HG03571 (cell line): ENCODE data around the gene TIAM2.
"Not testable (repeated sequence)": the region's sequence is repeated elsewhere in the genome, so short reads cannot be mapped to it uniquely, and the experiment has no call there.

Source experiments
- ATAC-seq: cut with Tn5 transposase; IDR thresholded peaks from one replicate; pipeline ENCODE4 v1.9.1; 2021; ENCODE audit not compliant: unreplicated experiment

The TIAM2 gene

DNA sequence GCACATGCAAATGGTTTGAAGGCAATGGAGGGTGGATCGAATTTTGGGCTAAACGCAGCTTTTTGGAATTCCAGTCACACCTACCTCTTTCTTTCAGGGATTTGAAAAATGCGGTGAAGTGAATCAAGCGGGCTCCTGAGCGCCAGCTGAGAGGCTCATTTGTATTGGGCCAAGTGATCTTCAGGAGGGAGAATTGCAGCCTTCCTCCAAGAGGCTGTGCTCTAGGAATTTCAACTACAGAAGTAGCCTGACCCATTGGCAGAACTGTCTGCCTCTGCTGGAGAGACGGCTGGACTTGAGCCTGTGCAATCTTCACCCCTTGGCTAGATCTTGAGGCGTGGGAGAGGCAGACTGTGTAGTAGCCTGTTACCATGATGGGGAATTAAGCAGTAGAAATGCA is 5.7 kb upstream of the TIAM2 start:
- no peak for ATAC-seq

DNA sequence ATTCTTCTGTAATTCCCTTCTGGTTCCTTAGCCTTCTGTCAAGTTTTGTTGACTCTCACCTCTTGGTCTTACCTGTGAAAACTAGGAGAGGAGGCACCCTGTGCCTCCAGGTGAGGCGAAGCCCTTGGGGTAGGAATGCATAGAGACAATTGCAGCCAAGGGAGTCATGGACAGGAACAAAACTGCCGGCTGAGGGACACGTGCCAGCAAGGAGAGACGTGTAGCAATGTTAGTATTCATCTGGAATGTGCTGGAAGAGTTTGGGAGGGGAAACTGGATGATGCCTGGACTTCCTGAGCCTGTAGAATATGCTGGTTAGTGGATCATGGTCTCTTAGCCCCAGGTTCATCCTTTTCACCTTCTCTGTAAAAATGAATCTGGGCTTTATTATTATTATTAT is 3.9 kb upstream of the TIAM2 start:
- no peak for ATAC-seq

DNA sequence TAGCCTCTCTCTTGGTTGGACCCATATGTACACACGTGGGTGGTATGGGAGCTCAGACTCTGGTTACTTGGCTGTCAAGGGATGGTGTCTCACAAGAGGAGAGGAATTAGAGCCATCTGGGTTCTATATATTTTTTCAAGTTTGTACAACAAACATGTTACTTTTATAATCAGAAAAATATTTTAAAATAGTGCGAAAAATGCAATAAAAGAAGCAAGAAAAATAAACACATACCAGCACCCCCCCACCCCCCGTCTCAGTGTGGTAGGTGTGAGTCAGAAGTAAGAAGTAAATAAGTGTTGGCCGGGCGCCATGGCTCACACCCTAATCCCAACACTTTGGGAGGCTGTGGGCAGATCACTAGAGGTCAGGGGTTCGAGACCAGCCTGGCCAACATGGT is 2.1 kb upstream of the TIAM2 start:
- ATAC-seq = no peak

DNA sequence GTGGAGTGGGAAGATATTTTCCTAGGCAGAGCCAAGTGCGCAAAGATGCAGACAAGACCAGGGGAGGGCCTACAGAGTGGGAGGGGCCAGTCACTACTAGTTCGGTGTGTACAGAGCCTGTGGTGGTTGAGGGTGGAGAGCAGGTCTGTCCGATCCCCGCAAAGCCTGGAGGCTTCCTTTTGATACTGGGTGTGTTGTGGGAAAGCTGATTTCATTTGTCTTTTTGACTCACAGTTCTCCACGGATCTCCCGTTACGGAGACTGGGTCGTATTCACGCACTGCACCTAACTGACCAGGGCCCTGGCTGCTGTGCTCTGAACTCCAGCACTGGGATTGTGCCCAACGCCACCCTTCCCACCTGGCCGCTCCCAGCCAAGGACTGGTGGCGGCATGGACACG is 1.4 kb upstream of the TIAM2 start:
- no peak for ATAC-seq

DNA sequence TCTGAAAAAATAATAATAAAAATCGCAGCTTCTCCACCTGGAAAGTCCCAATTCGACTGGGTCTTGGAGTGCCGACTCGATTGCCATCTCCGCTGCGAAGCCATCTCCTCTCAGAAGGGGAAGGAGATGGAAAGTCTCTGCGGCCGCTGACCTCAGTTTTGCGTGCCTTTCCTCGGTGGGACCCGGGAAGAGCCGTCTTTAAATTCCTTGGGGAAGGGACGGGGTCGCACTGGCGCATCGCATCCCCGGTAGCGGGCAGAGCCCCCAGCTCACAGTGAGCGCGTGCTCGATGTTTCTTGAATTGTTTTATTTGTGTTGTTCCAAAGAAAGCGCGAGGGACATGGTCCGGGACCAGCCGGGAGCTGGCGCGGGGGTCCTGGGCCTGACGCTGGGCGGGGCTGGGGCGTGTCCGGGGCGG is 270 bp upstream of the TIAM2 start:
- ATAC-seq = no peak

DNA sequence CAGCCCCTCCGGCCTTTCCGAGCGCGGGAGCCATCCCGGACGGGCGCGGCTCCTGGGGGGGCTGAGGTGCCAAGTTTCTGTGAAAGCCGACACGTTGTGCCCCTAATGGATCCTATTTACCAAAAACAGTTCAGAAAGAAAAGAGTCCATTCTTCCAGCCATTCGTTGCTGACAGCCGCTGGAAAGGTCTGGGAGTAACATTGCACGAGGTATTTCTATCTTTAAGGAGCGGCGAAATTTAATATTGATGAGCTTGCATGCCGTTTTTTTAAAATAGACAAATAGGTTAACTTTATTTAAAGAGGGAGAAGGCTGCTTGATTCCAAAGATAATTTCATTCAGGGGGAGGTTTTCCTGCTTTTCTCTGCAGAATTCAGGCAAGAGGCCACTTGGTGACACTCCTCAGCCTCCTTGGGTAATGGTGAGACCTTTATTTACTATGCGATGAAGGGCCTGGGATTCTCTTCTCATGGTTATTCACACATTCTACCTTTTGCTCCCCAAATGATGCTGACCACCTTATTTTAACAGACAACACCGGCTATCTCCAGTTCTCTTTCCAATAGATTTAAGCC is 988 bp downstream of the TIAM2 start:
- ATAC-seq = no peak

DNA sequence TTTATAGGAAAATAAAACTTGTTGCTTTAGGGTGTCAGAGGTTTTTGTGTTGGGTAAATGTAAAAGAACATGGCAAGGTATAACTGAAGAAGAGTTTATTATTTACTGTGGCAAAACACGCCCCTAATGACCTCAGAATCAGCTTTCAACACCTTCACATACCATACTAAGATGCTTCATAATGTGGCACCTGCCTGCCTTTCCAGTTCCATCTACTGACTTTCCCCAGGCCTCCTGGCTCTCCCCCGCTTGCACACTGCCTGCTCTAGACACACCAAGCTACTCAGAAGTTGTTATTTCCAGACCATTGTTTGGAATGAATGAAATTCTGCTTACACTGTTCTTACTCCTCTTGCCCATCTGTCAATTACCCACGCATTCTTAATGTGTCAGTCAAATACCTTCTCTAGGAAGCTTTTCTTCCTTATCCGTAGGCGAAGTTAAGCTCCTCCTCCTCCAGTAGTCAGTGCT is 1.8 kb downstream of the TIAM2 start:
- no peak for ATAC-seq

DNA sequence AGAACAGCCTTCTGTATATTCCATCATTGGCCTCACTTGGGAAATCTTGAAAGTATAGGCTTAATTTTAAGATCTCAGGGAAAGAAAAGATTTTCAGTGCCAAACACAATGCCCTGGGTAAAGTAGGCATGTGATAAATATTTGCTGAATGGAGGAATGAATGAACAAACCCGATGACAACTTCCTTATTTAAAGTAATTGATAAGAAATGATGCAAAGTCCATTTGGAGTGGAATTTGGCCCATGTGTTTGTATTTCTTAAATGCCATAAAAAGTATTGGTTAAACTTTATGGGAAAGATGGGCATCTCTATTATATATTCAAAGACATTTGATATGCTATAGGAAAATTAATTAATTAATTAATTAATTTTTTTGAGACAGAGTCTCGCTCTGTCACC is 3.7 kb downstream of the TIAM2 start:
- ATAC-seq = no peak

DNA sequence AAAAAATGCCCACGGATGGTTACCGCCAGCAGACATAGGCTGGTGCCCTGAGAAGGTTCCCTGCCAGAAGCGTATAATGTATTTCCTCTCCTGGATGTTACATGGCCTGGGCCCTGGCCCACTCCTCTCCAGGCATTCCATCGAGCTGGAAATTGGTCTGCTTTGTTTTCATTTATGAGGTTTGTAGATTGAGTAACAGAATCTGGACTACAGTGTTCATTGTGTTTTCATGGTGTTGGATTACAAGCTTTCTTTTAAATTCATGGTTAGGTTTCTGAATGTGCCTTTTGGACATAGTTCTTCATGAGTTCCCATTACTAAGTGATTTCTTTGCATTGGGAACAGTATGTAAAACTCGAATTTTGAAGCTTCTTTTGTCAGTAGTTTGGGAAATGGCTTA is 6.4 kb downstream of the TIAM2 start:
- ATAC-seq = no peak

DNA sequence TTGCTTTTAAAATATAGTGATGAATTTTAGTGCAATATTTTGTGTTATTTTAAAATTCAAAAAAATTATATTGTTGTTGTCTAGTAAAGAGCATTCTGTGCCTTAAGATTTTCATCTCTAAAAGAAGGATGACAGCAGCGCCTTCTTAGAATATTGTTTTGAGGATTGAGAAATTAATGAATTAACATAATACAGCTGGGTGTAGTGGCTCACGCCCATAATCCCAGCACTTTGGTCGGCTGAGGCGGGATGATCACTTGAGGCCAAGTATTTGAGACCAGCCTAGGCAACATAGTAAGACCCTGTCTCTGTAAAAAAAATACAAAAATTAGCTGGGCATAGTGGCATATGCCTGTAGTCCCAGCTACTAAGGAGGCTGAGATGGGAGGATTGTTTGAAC is 6.8 kb downstream of the TIAM2 start:
- ATAC-seq = no peak

DNA sequence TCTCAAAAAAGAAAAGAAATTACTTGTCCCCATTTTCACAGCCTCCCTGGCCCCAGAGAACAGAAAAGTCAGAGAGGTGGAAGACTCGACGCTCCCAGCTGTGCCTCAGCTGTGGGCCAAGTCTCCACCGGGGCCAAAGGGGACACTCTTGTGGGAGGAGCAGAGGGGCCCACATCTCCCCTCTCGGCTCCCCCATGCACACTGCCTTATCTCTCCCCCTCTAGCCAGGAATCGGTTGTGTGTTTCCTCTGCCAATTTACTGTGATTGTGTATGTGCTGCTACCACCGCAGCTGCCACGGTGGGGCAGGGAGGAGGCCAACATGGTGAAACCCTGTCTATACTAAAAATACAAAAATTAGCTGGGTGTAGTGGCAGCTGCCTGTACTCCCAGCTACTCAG is 8.4 kb downstream of the TIAM2 start:
- ATAC-seq = no peak

DNA sequence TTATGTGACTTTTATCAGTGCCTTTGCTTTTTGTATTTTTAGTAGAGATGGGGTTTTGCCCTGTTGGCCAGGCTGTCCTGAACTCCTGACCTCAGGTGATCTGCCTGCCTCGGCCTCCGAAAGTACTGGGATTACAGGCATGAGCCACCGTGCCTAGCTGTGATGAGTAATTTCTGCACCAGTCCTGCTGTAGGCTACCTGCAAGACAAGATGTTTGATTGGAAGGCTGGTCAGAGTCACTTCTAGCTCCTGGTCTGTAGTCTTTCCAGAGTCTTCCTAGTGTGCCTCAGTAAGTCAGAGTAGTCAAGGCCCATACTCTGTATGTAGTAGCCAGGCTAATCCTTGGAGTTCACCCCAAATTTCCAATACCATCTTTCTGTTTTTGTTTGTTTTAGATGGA is 8.9 kb downstream of the TIAM2 start:
- no peak for ATAC-seq

DNA sequence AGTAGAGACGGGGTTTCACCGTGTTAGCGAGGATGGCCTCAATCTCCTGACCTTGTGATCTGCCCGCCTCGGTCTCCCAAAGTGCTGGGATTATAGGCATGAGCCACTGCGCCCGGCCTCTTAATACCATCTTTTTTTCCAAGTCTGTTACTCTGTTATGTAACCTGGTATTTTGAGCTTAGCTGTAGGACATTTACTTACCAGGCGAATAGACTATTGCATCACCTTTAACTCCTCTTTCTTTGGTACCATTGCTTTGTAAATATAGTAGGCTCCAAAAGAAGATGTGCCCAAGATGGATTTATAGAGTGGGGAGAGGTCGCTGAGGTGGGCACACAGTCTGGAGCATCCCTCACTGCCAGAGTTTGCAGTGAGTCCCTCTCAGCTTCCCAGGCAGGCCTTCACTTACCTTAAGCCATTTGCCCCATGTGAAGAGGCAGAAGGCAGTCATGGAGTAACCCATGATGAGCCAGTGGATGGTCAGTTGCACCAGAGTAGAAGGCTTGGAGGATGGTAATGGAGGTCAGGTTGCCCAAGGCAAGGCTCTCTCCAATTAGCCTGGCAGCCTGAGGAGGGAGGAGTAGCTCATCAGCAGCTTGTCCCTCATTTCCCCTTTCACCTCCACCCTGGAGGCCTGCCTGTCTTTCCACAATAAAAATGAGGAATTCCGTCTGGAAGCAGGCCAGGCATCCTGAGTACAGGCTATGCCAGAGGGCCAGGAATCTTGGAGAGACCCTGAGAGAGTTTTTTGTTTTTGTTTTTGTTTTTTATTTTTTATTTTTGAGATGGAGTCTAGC is 9.7 kb downstream of the TIAM2 start:
- no peak for ATAC-seq

DNA sequence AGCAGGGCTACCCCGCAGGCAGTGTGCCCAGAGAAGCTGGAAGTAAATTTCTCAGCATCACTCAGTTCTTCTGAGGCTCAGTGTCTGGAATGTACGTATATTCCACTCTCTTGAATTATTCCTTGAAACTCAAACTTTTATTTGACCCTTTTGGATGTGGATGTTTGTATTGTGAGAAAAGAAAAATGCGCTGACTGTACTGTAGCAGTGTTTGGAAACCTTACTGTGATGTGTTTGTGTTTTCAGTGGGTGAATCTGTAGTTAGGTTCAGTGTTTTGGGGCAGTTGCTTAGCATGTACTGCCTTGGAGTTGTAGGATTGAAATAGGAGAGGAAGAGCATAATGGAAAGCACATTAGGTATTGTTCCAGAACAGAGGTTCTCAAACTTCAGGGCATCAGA is 13.5 kb downstream of the TIAM2 start:
- no peak for ATAC-seq

DNA sequence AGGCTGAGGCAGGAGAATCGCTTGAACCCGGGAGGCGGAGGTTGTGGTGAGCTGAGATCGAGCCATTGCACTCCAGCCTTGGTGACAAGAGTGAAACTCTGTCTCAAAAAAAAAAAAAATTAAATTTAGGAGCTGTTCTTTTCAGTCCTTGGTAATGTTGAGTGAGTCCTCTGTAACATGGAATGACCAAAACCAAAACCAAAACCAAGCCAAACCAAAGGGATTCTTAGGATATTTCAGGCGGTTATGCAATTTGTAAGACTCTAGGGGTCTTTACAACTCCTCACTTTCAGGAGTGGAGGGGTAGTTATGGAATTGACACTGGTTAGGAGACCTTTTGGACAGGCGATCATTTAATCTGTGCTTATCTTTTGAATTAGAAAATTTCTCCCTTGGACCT is 15.8 kb downstream of the TIAM2 start:
- no peak for ATAC-seq

DNA sequence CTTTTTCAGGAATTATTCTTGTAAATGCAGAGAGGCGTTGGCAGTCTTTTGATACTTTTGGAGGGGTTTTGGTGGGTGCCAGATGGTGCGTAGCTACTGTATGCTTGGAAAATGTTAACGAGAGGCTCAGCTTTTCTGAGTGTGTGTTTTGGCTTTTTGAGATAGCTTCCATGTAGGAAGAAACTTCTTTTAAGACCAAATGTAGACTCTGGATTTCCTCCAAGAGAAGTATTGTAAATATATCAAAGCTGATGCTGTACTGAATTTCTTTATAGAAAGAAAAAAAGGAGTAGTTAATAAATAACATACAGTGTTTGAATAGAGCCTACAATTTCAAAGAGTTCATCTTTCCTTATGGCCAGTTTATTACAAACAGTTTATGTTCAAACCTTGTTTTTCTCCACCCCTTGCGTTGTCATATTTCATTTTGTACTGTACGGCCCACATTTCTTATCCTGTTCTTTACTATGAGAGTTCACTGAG is 16.7 kb downstream of the TIAM2 start:
- ATAC-seq = no peak

DNA sequence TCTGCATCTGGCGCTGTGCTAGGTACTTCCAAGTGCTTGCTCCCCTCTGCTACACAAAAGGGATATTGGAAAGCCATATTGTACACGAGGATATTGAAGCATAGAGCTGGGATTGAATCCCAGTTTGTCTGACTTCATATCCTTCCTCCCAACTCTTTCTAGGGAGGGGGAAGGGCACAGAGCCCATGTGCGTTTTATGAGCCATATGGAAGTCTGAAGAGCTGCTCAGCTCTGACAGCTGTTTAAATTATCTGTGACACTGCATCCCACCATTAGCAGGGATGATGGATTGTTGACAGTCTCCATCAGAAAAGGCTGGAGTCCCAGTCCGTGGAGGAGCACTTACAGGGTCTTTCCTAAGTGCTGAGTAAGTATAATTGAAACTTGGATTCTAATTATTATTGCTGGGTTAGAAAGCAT is 18.4 kb downstream of the TIAM2 start:
- ATAC-seq = no peak

DNA sequence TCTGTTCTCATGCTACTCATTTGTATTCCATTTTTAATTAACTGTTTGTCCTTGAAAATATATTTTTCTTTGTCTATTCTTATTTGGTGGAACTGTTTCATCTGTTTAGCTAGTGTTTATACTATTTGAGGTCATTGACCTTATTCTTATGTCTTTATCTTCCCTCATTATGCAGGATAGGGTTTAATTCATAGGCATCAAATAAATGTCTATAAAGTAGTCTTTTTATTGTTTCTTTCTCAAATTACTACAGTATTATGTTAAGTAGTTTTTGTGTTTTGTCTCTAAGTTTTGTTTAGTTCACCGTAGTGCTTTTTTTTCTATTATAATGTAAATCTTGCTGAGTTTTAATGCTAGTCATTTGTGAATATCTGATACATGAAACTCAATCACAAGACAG is 19.0 kb downstream of the TIAM2 start:
- ATAC-seq = no peak

DNA sequence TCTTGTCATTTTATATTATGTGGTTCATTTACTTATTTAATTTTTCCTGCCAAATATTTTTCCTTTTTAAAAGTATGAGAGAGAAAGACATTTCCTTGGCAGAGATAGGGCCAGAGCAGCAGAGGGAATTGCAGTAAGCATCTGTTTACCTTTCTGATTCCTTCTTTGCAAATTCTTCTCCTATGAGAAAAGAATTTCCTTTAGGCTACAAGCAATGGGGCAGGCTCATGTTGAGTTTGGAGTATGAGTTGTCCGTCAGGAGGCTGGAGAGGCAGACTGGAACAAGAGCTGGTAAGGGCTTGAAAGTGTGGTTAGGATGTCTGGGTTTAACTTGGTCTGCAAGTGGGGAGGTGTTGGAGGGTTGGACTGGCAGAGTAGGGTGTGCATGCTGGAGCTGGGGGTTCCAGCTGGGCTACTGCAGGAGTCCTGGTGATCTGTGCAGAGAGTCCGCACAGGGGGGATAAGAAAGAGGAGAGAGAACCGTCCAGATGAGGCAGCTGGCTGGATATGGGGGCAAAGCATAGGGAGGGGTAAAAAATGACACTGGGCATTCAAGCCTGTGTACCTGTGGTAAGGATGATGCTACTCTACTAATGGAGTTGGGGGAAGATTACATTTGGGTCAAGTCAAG is 19.7 kb downstream of the TIAM2 start:
- no peak for ATAC-seq

DNA sequence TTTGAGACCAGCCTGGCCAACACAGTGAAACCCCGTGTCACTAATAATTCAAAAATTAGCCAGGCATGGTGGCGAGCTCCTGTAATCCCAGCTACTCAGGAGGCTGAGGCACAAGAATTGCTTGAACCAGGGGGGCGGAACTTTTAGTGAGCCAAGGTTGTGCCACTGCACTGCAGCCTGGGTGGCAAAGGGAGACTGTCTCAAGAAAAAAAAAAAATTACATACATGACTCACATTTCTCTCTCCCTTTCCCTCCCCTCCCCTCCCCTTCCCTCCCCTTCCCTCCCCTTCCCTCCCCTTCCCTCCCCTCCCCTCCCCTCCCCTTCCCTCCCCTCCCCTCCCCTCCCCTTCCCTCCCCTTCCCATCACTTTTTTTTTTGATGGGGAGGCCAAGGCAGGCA is 23.3 kb downstream of the TIAM2 start:
- ATAC-seq = not testable (repeated sequence)

DNA sequence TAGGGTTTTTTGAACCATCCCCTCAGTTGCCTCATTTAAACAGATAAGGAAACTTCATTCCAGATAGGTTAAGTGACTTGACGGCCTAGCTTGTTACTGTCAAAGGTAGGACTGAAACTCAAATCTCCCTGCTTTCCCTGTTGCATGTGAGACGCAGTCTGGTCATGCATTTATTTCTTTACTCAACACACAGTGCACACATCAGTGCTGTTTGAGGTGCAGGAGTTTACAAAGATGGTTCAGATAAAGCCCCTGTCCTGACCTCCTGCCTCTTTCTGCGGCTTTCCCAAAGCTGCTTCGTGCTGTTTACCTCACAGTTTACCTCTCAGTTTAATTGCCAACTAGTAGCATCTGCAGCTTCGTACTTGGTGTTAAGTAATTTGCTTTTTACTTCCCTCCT is 26.6 kb downstream of the TIAM2 start:
- no peak for ATAC-seq

DNA sequence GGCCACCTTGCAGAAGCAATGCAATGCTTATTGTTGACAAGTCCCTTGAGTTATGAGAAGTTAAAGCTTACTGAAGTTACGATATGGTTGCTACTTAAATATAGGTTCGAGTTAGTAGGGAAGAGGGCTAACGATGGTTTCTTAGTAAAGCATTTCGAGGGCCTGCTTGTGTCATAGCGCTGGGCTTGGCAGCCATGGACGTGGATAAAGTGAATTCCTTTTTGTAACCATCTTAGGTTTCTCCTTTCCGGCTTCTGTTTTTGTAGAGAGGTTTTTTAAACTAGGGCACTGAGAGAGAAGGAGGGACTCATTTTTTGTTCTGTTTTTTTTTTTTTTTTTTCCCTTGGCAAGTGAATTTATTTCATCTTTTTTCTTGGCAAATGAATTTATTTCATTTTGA is 27.6 kb downstream of the TIAM2 start:
- ATAC-seq = no peak
